IMR-90 (cell line): ENCODE data around the gene FGD5. TPM values are rescaled to one million over a fixed set of nuclear protein-coding genes. Genes with fewer than 3 reads are reported as not detected.

Experiments
- ATAC-seq: fragments of 200-7000 bp; cut with Tn5 transposase; 2 replicates; pipeline ENCODE4 v1.9.1; 2020; ENCODE audit warnings: low read depth, mild to moderate bottlenecking, moderate library complexity
- BruUV-seq: library from RNA; stranded (reverse); fragments of 400-500 nt; replicated peaks from 2 replicates; lab custom pipeline; 2021; lab: Mats Ljungman, UMichigan
- CTCF ChIA-PET: fragments of 300-600 bp; formaldehyde crosslinking; extraction: SDS; loops from one replicate; lab custom pipeline; 2021; ENCODE audit warnings: antibody characterized with exemption; lab: Yijun Ruan, JAX
- POLR2A ChIA-PET: fragments of 300-600 bp; sonication (Branson Sonifier 250); formaldehyde crosslinking; loops from one replicate; lab custom pipeline; 2022; ENCODE audit warnings: antibody characterized with exemption; ENCODE audit not compliant: unreplicated experiment; lab: Charles Lee
- DNase-seq: peaks from one replicate; pipeline ENCODE4 v3.0.0; 2013
- H2AFZ ChIP-seq: replicated peaks from 2 replicates; pipeline ENCODE3; 2013; ENCODE audit warnings: low read length, mild to moderate bottlenecking; ENCODE audit not compliant: poor library complexity
- H2AK5ac ChIP-seq: 2 replicates; pipeline ENCODE4 v1.6.1; 2013; ENCODE audit warnings: low read depth, low read length, inconsistent platforms
- H2AK9ac ChIP-seq: replicated peaks from 2 replicates; pipeline ENCODE3; 2013; ENCODE audit warnings: mild to moderate bottlenecking, low read depth, low read length, moderate library complexity; ENCODE audit not compliant: poor library complexity
- H2BK120ac ChIP-seq: 2 replicates; pipeline ENCODE4 v1.6.1; 2013; ENCODE audit warnings: low read depth, low read length, inconsistent platforms
- H2BK15ac ChIP-seq: 3 replicates; pipeline ENCODE4 v1.6.1; 2013; ENCODE audit warnings: low read depth, low read length, inconsistent platforms
- H2BK20ac ChIP-seq: 2 replicates; pipeline ENCODE4 v1.6.1; 2013; ENCODE audit warnings: low read depth, mild to moderate bottlenecking, inconsistent platforms, low read length, moderate library complexity
- H2BK5ac ChIP-seq: 2 replicates; pipeline ENCODE4 v1.6.1; 2013; ENCODE audit warnings: mild to moderate bottlenecking, low read depth, low read length, inconsistent platforms; ENCODE audit not compliant: poor library complexity, severe bottlenecking
- H3K14ac ChIP-seq: replicated peaks from 2 replicates; pipeline ENCODE4 v1.6.1; 2013; ENCODE audit warnings: low read depth, low read length, inconsistent platforms
- H3K18ac ChIP-seq: 2 replicates; pipeline ENCODE4 v1.6.1; 2013; ENCODE audit warnings: low read depth, low read length, control low read depth
- H3K23ac ChIP-seq: 2 replicates; pipeline ENCODE4 v1.6.1; 2013; ENCODE audit warnings: low read depth, low read length, inconsistent platforms
- H3K27ac ChIP-seq: 2 replicates; pipeline ENCODE4 v1.5.1; 2013; ENCODE audit warnings: mild to moderate bottlenecking, control low read depth, low read length; ENCODE audit not compliant: insufficient read depth
- H3K27me3 ChIP-seq: 2 replicates; pipeline ENCODE4 v1.6.1; 2013; ENCODE audit warnings: low read length; ENCODE audit not compliant: control insufficient read depth, insufficient read depth
- H3K36me3 ChIP-seq: 2 replicates; pipeline ENCODE4 v1.6.1; 2013; ENCODE audit warnings: low read length, mixed read lengths; ENCODE audit not compliant: control insufficient read depth, insufficient read depth
- H3K4ac ChIP-seq: 2 replicates; pipeline ENCODE4 v1.6.1; 2013; ENCODE audit warnings: low read depth, low read length, inconsistent platforms
- H3K4me1 ChIP-seq: 2 replicates; pipeline ENCODE4 v1.6.1; 2013; ENCODE audit warnings: low read length, mixed read lengths; ENCODE audit not compliant: control insufficient read depth, insufficient read depth
- H3K4me2 ChIP-seq: 2 replicates; pipeline ENCODE4 v1.6.1; 2013; ENCODE audit warnings: low read depth, mild to moderate bottlenecking, control low read depth, low read length, moderate library complexity
- H3K4me3 ChIP-seq: 2 replicates; pipeline ENCODE4 v1.5.1; 2013; ENCODE audit warnings: low read depth, mild to moderate bottlenecking, control low read depth, low read length, moderate library complexity; ENCODE audit not compliant: insufficient read depth
- H3K56ac ChIP-seq: 2 replicates; pipeline ENCODE4 v1.6.1; 2013; ENCODE audit warnings: low read length, inconsistent platforms; ENCODE audit not compliant: insufficient read depth; ENCODE audit errors: extremely low read depth
- H3K79me1 ChIP-seq, 2 experiments: 2 replicates each; pipeline ENCODE4 v1.6.1; 2013; ENCODE audit warnings: low read length in 2 of 2, inconsistent platforms in 1 of 2, low read depth in 1 of 2
- H3K9ac ChIP-seq: 2 replicates; pipeline ENCODE4 v1.6.1; 2013; ENCODE audit warnings: low read depth, low read length, control low read depth
- H3K9me1 ChIP-seq: 2 replicates; pipeline ENCODE4 v1.6.1; 2013; ENCODE audit warnings: low read length, inconsistent platforms; ENCODE audit not compliant: insufficient read depth
- H3K9me3 ChIP-seq: 2 replicates; pipeline ENCODE4 v1.6.1; 2013; ENCODE audit warnings: low read length; ENCODE audit not compliant: control insufficient read depth, insufficient read depth
- H4K20me1 ChIP-seq: 2 replicates; pipeline ENCODE4 v1.6.1; 2013; ENCODE audit warnings: low read length, inconsistent platforms; ENCODE audit not compliant: insufficient read depth
- H4K5ac ChIP-seq: 2 replicates; pipeline ENCODE4 v1.6.1; 2013; ENCODE audit warnings: mild to moderate bottlenecking, low read depth, low read length, control low read depth
- H4K8ac ChIP-seq, 2 experiments: 2 replicates each; pipeline ENCODE4 v1.6.1; 2013; ENCODE audit warnings: low read depth in 2 of 2, low read length in 2 of 2, control low read depth in 1 of 2, inconsistent platforms in 1 of 2
- H4K91ac ChIP-seq: 2 replicates; pipeline ENCODE4 v1.6.1; 2013; ENCODE audit warnings: low read depth, low read length, inconsistent platforms; ENCODE audit not compliant: insufficient read depth
- BHLHE40 ChIP-seq: fragments of 150-350 bp; IDR thresholded peaks from 2 replicates; pipeline ENCODE4 v1.6.1; 2016; ENCODE audit warnings: mild to moderate bottlenecking, low read depth, low read length
- FOS ChIP-seq: fragments of 150-350 bp; IDR thresholded peaks from 2 replicates; pipeline ENCODE4 v1.6.1; 2016; ENCODE audit warnings: low read depth, low read length
- MAFK ChIP-seq: IDR thresholded peaks from 2 replicates; pipeline ENCODE4 v1.6.1; 2012; ENCODE audit warnings: low read depth, low read length, improper control_type of control experiment
- MXI1 ChIP-seq: IDR thresholded peaks from 2 replicates; pipeline ENCODE4 v1.6.1; 2012; ENCODE audit warnings: low read depth, mild to moderate bottlenecking, low read length, moderate library complexity, borderline replicate concordance
- RAD21 ChIP-seq: IDR thresholded peaks from 2 replicates; pipeline ENCODE4 v1.6.1; 2012; ENCODE audit warnings: low read length, improper control_type of control experiment
- RCOR1 ChIP-seq: IDR thresholded peaks from 2 replicates; pipeline ENCODE4 v1.6.1; 2012; ENCODE audit warnings: mild to moderate bottlenecking, low read length, improper control_type of control experiment; ENCODE audit not compliant: insufficient replicate concordance
- RFX5 ChIP-seq: IDR thresholded peaks from 2 replicates; pipeline ENCODE4 v1.8.0; 2012; ENCODE audit warnings: low read depth, mild to moderate bottlenecking, low read length, moderate library complexity
- SMC3 ChIP-seq: fragments of 150-350 bp; IDR thresholded peaks from 2 replicates; pipeline ENCODE4 v1.6.1; 2016; ENCODE audit warnings: low read depth, mild to moderate bottlenecking, antibody characterized with exemption, low read length, moderate library complexity
- WGBS, 2 experiments: methylation state at CpG; one replicate each; pipeline versions ENCODE4 v1.1.5 to v1.1.7; 2013; ENCODE audit warnings: missing lambda C conversion rate in 2 of 2; ENCODE audit not compliant: insufficient read length in 1 of 2; ENCODE audit errors: extremely low coverage in 2 of 2; 5-methylcytosine and 5-hydroxymethylcytosine counted together
- dilution Hi-C: fragments of 300-500 bp; cut with HindIII; formaldehyde crosslinking; loops from one replicate; pipeline ENCODE4 v1.14.3; 2018; ENCODE audit warnings: low sequenced_read_pairs; ENCODE audit not compliant: unreplicated experiment
- in situ Hi-C: fragments of 300-500 bp; cut with MboI; formaldehyde crosslinking; loops from 3 replicates; pipeline ENCODE4 v1.14.3; 2019; ENCODE audit warnings: low sequenced_read_pairs, inconsistent platforms, mixed read lengths
- intact Hi-C: fragments of 100-400 bp; cut with micrococcal nuclease; formaldehyde crosslinking; loops from 2 replicates; pipeline ENCODE4 v1.10.0; 2022
- polyA plus RNA-seq, 3 experiments: library from polyadenylated mRNA; depleted of rRNA; stranded (reverse); fragments of >200 nt; gene quantifications; 2 replicates each; pipeline ENCODE4 v1.2.3, GENCODE V29; 2012; ENCODE audit warnings: low replicate concordance in 1 of 3
- total RNA-seq: library from RNA; depleted of rRNA; stranded (reverse); fragments of >200 nt; gene quantifications from 2 replicates; pipeline ENCODE4 v1.2.3, GENCODE V29; 2012
- TF ChIP-seq, protein P1 (sequence below): fragments of 150-350 bp; IDR thresholded peaks from 2 replicates; pipeline ENCODE4 v1.6.1; 2016; ENCODE audit warnings: low read depth, mild to moderate bottlenecking, low read length, moderate library complexity, borderline replicate concordance
- TF ChIP-seq, protein P2 (sequence below): conservative IDR thresholded peaks from 2 replicates; pipeline ENCODE4 v1.5.1; 2012; ENCODE audit warnings: mild to moderate bottlenecking, low read depth, low read length, improper control_type of control experiment

FGD5 gene
- total and polyA plus RNA-seq, 2 of the 4 experiments (the other 2 are of a cell fraction) = not detected

DNA sequence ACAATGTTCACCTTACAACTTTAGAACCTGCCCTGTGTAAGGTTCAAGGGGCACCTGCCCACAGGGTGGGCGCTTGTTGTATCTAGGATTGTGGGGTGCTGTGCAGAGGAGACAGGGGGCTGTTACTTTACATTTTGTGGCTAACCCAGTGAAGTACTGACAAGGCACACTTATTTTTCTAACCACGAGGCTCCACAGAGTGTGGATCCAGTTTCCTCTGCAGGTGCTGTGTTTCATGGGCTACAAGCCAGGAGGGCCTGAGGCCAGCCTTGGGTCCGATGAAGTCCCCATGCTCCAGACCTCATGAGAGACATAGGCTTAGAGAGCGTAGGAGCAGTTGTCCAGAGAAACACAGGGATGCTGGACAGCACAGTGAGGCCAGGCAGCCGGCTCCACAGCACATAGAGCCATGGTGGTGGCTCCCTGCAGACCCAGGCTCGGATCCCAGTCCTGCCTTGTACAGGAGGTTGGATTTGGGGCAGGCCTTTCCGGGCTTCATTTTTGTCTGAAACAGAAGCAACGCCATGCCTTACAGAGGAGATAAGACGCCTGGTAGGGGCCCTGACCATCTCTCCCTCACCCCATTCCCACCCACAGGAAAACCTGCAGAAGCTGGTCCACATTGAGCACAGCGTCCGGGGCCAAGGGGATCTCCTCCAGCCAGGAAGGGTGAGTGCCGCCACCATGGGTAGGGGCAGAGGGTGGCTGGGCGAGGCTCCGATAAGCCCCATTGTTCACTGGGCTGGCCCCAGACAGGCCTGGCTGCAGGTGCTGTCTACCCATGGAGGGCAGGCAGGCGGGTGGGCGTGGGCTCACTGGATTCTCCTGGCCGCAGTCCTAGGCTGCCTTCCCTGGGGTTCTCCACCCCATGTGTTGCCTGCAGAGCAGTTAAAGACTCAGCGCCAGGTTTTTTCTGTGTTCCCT lies 88.5 kb downstream of the FGD5 start (continued):
- TF ChIP-seq BHLHE40 = no peak

DNA sequence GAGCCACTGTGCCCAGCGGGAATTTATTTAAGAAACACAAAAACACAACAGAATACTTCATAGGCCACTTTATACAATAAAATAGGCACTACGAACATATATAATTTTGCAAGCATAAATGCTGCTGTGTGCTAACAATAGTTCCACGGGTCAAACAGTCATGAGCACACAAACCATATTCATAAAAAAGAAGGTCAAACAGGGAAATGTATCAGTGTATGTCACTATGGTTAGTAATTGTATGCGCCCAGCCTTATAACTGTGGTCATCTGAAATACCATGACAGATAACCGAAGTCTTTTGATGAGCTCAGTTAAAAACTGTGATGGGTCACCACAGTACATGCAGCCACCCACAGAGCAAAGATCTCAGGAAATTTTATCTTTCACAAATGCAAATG lies 90.5 kb downstream of the FGD5 start:
- Histone ChIP-seq H3K4me1 (no peaks in the 10 kb centered on the region), H2BK20ac (no peak overlapping the region), H3K9me3 (peaks cover 4% of the 10 kb centered on the region; the same call in 1 of the 2 replicates), H3K27ac (no peak overlapping the region), H3K27me3 (peaks cover 20% of the 10 kb centered on the region), H4K5ac (no peak overlapping the region), H3K18ac (no peak overlapping the region), H3K36me3 (no peaks in the 10 kb centered on the region), H4K20me1 (no peaks in the 10 kb centered on the region), H4K91ac (no peak overlapping the region), H2AFZ (no peak overlapping the region), H3K4me2 (no peak overlapping the region), H2BK120ac (no peak overlapping the region), H3K9me1 (no peaks in the 10 kb centered on the region), H2AK5ac (no peak overlapping the region), H3K79me1 (no peaks in the 10 kb centered on the region), H3K23ac (no peak overlapping the region), H2AK9ac (no peak overlapping the region), H3K9ac (no peak overlapping the region), H2BK5ac (no peak overlapping the region), H2BK15ac (no peak overlapping the region), H3K4me3 (no peak overlapping the region), H4K8ac (no peak overlapping the region), H3K56ac (no peak overlapping the region), H3K4ac (no peak overlapping the region), H3K14ac (no peak overlapping the region)
- DNase-seq (no peak), ATAC-seq (no peak)
- ChIA-PET POLR2A (no interaction called here), CTCF (no interaction called here)
- BruUV-seq = no TSS peak
- intact Hi-C loops (no loop called here), in situ Hi-C loops (no loop called here), dilution Hi-C loops (no loop called here)
- TF ChIP-seq, protein P1, sequence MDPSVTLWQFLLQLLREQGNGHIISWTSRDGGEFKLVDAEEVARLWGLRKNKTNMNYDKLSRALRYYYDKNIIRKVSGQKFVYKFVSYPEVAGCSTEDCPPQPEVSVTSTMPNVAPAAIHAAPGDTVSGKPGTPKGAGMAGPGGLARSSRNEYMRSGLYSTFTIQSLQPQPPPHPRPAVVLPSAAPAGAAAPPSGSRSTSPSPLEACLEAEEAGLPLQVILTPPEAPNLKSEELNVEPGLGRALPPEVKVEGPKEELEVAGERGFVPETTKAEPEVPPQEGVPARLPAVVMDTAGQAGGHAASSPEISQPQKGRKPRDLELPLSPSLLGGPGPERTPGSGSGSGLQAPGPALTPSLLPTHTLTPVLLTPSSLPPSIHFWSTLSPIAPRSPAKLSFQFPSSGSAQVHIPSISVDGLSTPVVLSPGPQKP = no peak
- TF ChIP-seq RAD21 (no peak), RFX5 (no peak), MAFK (no peak), MXI1 (no peak), SMC3 (no peak), RCOR1 (no peak), FOS (no peak)
- TF ChIP-seq, protein P2, sequence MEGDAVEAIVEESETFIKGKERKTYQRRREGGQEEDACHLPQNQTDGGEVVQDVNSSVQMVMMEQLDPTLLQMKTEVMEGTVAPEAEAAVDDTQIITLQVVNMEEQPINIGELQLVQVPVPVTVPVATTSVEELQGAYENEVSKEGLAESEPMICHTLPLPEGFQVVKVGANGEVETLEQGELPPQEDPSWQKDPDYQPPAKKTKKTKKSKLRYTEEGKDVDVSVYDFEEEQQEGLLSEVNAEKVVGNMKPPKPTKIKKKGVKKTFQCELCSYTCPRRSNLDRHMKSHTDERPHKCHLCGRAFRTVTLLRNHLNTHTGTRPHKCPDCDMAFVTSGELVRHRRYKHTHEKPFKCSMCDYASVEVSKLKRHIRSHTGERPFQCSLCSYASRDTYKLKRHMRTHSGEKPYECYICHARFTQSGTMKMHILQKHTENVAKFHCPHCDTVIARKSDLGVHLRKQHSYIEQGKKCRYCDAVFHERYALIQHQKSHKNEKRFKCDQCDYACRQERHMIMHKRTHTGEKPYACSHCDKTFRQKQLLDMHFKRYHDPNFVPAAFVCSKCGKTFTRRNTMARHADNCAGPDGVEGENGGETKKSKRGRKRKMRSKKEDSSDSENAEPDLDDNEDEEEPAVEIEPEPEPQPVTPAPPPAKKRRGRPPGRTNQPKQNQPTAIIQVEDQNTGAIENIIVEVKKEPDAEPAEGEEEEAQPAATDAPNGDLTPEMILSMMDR = no peak
- no CpG with 5 or more reads among the region's 5 CpGs for WGBS, 2 experiments
